NCI-H1694 (cell line): ENCODE results near the gene CNTNAP5.

Experiments used
- DNase-seq: peaks from one replicate; lab custom pipeline; 2025; lab: John Stamatoyannopoulos, UW

CNTNAP5 gene

GRCh38 chr2:124898827-124899226, 873.7 kb downstream of the CNTNAP5 start:
- no peak for DNase-seq

- no peak for DNase-seq
These were observed 883.3 kb downstream of the CNTNAP5 start for GRCh38 chr2:124908411-124908810.

- peak; percentile 65 for DNase-seq
These were observed 886.5 kb downstream of the CNTNAP5 start for GRCh38 chr2:124911560-124911959.

GRCh38 chr2:124913868-124914267, 888.8 kb downstream of the CNTNAP5 start:
- DNase-seq: no peak

- DNase-seq: no peak
These were observed 890.5 kb downstream of the CNTNAP5 start for GRCh38 chr2:124915567-124915966.

- DNase-seq: no peak
These were observed 894.2 kb downstream of the CNTNAP5 start for GRCh38 chr2:124919296-124919695.

- DNase-seq: no peak
These were observed 895.4 kb downstream of the CNTNAP5 start for GRCh38 chr2:124920448-124920847.

- DNase-seq: no peak
These were observed 896.1 kb downstream of the CNTNAP5 start for GRCh38 chr2:124921191-124921590.

GRCh38 chr2:124923097-124923496, 898.0 kb downstream of the CNTNAP5 start:
- no peak for DNase-seq

- DNase-seq: no peak
These were observed 908.8 kb downstream of the CNTNAP5 start for GRCh38 chr2:124933883-124934282.

- DNase-seq: no peak
These were observed 928.8 kb downstream of the CNTNAP5 start for GRCh38 chr2:124953921-124954320.

- DNase-seq: peak; percentile 5
These were observed 934.5 kb downstream of the CNTNAP5 start for GRCh38 chr2:124959581-124959980.

GRCh38 chr2:124961132-124961531, 936.0 kb downstream of the CNTNAP5 start:
- no peak for DNase-seq
